Measurements from ENCODE around the gene AGAP3.

DNA sequence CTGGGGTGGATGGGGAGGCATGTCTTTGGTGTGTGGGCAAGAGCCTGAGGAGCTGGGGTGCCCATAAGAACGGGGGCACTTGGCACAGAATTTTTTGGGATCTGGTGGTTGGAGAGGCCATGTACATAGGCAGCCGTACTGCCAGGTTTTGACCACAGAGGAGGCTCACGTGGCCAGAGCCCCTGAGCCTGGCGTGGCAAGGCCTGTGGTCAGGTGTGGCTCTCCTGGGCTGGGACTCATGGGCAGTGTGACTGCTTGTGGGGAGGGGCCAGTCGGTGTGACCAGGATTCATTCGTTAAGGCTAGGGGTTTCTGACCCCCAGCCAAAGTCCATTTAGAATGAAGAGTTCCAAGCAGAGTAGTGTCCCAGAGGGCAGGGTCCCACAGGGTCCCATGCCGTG is 38.2 kb downstream of the AGAP3 start:
- TF ChIP-seq EZH2phosphoT487 (IDR thresholded peaks at IDR 0.05; ENCODE audit: insufficient read depth, low read depth) (no peak), EZH2 (IDR thresholded peaks at IDR 0.05; ENCODE audit: insufficient read depth, poor library complexity, severe bottlenecking) (no peak)

All from GM23248 (cell line).